ENCODE measurements around the gene AZU1. TPM values are rescaled to one million over a fixed set of nuclear protein-coding genes. Genes with fewer than 3 reads are reported as not detected.
A peak's percentile ranks its signal among the peaks of the same experiment; 100 is the strongest.

The AZU1 gene
- total and polyA plus RNA-seq, 2 of the 8 experiments (the other 6 are each of a cell fraction or from before 2014, with no cell fraction given), result 0.80 to 1.3 TPM

DNA sequence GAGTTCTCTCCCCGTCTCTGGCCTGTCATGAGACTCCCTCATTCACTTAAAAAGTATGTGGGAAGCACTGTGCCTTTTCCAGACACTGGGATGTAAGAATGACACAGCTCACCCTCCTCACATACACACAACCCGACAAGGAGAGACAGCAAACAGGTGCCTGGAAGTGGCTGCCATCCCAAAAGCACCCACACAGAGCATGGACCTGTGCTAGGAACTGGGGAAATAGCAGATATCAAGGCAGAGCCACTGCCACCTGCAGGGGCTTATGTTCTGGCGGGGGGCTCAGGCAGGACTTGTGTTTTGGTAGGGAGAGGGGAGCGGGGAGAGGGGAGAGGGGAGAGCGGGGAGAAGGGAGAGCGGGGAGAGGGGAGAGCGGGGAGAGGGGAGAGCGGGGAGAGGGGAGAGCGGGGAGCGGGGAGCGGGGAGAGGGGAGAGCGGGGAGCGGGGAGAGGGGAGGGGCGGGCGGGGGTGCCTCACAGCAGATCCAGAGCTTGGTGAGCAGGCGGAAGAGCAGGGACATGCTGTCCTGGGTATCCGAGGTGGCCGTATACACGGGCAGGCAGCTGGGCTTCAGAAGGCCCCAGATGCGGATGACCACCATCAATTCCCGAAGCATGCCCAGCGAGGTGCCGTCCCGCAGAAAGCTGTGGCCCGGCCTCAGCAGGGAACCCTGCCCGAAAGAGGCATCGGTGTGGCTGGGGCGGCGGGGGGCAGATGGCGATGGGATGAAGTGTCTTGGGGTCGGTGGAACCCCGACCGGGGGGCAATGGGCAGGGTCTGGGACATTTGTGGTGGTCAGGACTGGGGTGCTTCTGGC lies 44.0 kb downstream of the AZU1 start (continued):
- TF ChIP-seq CHD7 (IDR thresholded peaks at IDR 0.05; ENCODE audit: insufficient replicate concordance, low read length), result no peak
- TF ChIP-seq GTF2F1 (IDR thresholded peaks at IDR 0.05; ENCODE audit: borderline replicate concordance, low read depth, low read length), result no peak
- no peak for TF ChIP-seq EP300 (IDR thresholded peaks at IDR 0.05; ENCODE audit: borderline replicate concordance in 1 of 2, low read depth in 2 of 2, low read length in 2 of 2)
- TF ChIP-seq RNF2 (IDR thresholded peaks at IDR 0.05; ENCODE audit: borderline replicate concordance, low read depth, low read length, missing control alignments, poor library complexity, severe bottlenecking), result no peak
- TF ChIP-seq RAD21 (IDR thresholded peaks at IDR 0.05 in 1 of 2, conservative IDR thresholded peaks at IDR 0.05 in 1 of 2; ENCODE audit: low read depth in 2 of 2, low read length in 2 of 2), result peak in 1 of 2 experiments; percentile 15; a peak in 2 of 4 replicates
- TF ChIP-seq SRF (IDR thresholded peaks at IDR 0.05; ENCODE audit: low read depth, low read length), result no peak
- peak; percentile 80 for TF ChIP-seq EGR1 (IDR thresholded peaks at IDR 0.05; ENCODE audit: borderline replicate concordance, low read depth, low read length)
- no peak for TF ChIP-seq SAP30 (IDR thresholded peaks at IDR 0.05; ENCODE audit: insufficient read depth, insufficient replicate concordance, low read length)
